Measurements from ENCODE around the gene RAB36. TPM values are rescaled to one million over a fixed set of nuclear protein-coding genes. Genes with fewer than 3 reads are reported as not detected.

Gene RAB36
- polyA plus RNA-seq, 1 experiment = 10.1 TPM

DNA sequence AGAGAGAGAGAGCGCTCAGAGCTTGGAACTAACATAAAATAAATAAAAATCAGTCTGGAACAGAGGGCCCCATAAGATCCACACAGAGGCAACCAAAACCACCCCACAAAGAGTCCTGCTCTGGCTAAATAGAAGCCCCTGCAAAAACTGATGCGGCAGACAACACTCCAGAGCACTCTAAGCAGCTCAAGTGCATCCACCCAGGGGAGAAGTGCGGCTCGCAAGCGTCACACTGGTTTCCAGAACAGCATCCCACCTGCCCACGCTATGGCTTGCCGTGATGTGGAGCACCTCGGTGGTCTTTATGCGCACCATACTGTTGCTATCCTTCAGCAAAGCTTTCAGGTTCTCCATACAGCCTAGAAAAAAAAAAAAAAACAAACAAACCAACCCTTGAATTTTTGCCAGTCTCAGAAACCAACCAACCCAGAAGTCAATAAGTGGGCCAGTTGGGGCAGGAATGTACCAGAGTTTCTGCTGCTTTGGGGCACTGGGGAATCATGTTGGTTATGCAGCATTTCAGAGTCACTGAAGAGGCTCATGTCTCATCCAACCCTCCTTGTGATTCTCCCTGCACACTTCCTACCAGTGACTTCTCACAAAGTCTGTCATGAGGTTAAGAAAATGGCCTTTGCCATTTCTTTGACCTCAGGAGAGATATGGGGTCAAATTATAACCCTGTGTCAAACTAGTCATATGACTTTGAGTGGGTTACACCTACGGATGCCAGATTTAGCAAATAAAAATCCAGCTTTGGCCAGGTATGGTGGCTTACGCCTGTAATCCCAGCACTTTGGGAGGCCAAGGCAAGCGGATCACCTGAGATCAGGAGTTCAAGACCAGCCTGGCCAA is 6.5 kb upstream of the RAB36 start:
- no peak overlapping the region for H3K4me3 ChIP-seq (ENCODE audit: low read depth, low read length)
- no peaks in the 10 kb centered on the region for H3K36me3 ChIP-seq (ENCODE audit: control insufficient read depth, insufficient read depth, low read length)
- TF ChIP-seq, protein P1, sequence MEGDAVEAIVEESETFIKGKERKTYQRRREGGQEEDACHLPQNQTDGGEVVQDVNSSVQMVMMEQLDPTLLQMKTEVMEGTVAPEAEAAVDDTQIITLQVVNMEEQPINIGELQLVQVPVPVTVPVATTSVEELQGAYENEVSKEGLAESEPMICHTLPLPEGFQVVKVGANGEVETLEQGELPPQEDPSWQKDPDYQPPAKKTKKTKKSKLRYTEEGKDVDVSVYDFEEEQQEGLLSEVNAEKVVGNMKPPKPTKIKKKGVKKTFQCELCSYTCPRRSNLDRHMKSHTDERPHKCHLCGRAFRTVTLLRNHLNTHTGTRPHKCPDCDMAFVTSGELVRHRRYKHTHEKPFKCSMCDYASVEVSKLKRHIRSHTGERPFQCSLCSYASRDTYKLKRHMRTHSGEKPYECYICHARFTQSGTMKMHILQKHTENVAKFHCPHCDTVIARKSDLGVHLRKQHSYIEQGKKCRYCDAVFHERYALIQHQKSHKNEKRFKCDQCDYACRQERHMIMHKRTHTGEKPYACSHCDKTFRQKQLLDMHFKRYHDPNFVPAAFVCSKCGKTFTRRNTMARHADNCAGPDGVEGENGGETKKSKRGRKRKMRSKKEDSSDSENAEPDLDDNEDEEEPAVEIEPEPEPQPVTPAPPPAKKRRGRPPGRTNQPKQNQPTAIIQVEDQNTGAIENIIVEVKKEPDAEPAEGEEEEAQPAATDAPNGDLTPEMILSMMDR (IDR thresholded peaks at IDR 0.05; ENCODE audit: insufficient read depth, low read depth, low read length) = no peak
- DNase-seq (ENCODE audit: low read depth) = no peak
- ChIA-PET CTCF (interaction anchor here (0.7 to 2.4 kb wide), 6 partner anchors 8 to 183 kb away, joined by 3 to 20 read pairs (median 11); no protein-coding TSS in a partner anchor), POLR2A (interaction anchor here (0.5 kb wide), 1 partner anchor 1389 kb away, joined by 3 read pairs; no protein-coding TSS in a partner anchor)
- H3K27me3 ChIP-seq (ENCODE audit: control insufficient read depth, insufficient read depth, low read length) = 0 out of 2 replicates have a peak, but pooled peaks cover 1% of the 10 kb centered on the region

DNA sequence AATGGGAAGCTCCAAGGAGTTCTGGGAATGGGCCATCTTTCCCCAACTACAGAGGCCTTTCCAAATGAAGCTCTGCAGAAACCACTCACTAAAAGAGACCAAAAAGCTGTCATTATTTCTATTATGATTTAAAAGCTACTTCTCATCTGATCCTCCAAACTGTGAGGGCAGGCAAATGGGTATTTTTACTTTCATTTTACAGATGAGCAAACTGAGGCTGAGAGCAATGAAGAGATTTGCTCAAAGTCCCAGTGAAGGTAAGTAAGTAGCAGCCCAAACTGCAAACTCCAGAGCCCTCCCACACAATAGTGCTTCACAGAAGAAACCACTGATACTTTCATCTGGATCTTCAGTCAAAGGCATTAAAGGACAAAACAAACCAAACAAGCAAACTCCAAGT is 4.9 kb upstream of the RAB36 start:
- Histone ChIP-seq H3K4me3 (ENCODE audit: low read depth, low read length) (no peak overlapping the region), H3K36me3 (ENCODE audit: control insufficient read depth, insufficient read depth, low read length) (no peaks in the 10 kb centered on the region), H3K27me3 (ENCODE audit: control insufficient read depth, insufficient read depth, low read length) (no peaks in the 10 kb centered on the region)
- TF ChIP-seq, protein P1 (IDR thresholded peaks at IDR 0.05; ENCODE audit: insufficient read depth, low read depth, low read length) = no peak
- no peak for DNase-seq (ENCODE audit: low read depth)
- ChIA-PET CTCF (interaction anchor here (0.6 to 2.3 kb wide), 5 partner anchors 10 to 751 kb away, joined by 3 to 10 read pairs (median 5); no protein-coding TSS in a partner anchor), POLR2A (no interaction called here)

DNA sequence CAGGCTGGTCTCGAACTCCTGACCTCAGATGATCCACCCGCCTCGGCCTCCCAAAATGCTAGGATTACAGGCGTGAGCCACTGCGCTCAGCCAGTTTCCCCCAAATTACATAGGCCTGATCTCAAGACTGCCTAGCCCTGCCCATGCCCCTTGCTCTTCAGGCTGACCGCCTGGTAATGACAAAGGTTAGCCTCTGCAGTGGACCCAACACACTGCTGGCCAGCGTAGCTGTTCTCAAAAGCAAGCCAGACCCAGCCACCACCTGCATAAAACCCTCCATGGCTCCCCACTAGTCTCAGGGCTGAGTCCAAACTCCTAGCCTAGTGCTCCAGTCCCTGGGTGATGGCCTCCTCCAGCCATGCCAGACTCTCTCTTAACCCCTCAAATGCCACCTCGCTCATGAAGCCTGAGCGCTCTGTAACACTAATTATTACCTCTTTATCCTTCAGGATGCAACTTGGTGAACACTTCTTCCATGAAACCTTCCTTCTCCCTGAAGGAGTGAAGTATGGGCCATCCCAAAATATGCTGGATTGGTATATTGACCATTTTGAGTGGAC is 2.7 kb upstream of the RAB36 start:
- no peaks in the 10 kb centered on the region for H3K27me3 ChIP-seq (ENCODE audit: control insufficient read depth, insufficient read depth, low read length)
- CTCF ChIA-PET = no interaction called here
- no peak for DNase-seq (ENCODE audit: low read depth)
- TF ChIP-seq, protein P1 (IDR thresholded peaks at IDR 0.05; ENCODE audit: insufficient read depth, low read depth, low read length) = no peak
- no peak overlapping the region for H3K4me3 ChIP-seq (ENCODE audit: low read depth, low read length)
- no peaks in the 10 kb centered on the region for H3K36me3 ChIP-seq (ENCODE audit: control insufficient read depth, insufficient read depth, low read length)
- POLR2A ChIA-PET = no interaction called here

DNA sequence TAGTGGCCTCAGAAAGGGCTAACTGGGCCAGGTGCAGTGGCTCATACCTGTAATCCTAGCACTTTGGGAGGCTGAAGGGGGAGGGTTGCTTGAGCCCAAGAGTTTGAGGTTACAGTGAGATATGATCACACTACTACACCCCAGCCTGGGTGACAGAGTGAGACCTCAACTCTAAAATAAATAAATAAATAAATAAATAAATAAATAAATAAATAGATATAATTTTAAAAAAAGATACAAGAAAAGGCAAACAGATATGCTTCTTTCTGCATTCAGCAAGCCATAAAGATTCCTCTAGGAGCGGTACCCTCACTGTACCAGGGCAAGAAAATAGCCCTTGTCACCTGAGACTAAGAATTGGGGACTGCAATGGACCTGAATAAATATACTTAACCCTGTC is 2.2 kb upstream of the RAB36 start:
- POLR2A ChIA-PET = no interaction called here
- Histone ChIP-seq H3K36me3 (ENCODE audit: control insufficient read depth, insufficient read depth, low read length) (no peaks in the 10 kb centered on the region; the same call in 1 of the 2 replicates), H3K4me3 (ENCODE audit: low read depth, low read length) (no peak overlapping the region), H3K27me3 (ENCODE audit: control insufficient read depth, insufficient read depth, low read length) (no peaks in the 10 kb centered on the region)
- CTCF ChIA-PET = no interaction called here
- no peak for DNase-seq (ENCODE audit: low read depth)
- TF ChIP-seq, protein P1 (IDR thresholded peaks at IDR 0.05; ENCODE audit: insufficient read depth, low read depth, low read length) = no peak

DNA sequence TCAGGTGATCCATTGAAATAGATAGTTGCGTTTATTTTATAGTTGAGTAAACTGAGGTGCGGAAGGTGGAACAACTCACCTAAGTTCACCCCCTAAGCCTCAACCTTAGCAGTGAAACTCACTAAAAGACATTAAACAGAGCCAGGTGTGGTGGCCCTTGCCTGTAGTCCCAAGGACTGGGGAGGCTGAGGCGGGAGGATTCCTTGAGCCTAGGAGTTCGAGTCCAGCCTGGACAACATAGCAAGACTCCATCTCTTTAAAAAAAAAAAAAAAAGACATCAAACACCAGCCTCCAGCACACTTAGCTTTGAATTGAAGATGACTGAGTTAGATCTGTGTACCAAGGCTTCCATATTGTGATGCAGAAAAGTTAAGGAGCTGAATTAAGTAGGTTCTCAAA is 845 bp upstream of the RAB36 start:
- POLR2A ChIA-PET = no interaction called here
- DNase-seq (ENCODE audit: low read depth) = no peak
- H3K4me3 ChIP-seq (ENCODE audit: low read depth, low read length) = no peak overlapping the region
- H3K36me3 ChIP-seq (ENCODE audit: control insufficient read depth, insufficient read depth, low read length) = peaks cover 2% of the 10 kb centered on the region
- TF ChIP-seq, protein P1 (IDR thresholded peaks at IDR 0.05; ENCODE audit: insufficient read depth, low read depth, low read length) = no peak
- CTCF ChIA-PET = interaction anchor here (0.6 to 1.8 kb wide), 9 partner anchors 13 to 1283 kb away, joined by 3 to 7 read pairs (median 3); no protein-coding TSS in a partner anchor
- no peaks in the 10 kb centered on the region for H3K27me3 ChIP-seq (ENCODE audit: control insufficient read depth, insufficient read depth, low read length)
